ENCODE data around the gene FLNA.
"Not testable (repeated sequence)": the region's sequence is repeated elsewhere in the genome, so short reads cannot be mapped to it uniquely, and the experiment has no call there.

FLNA gene

DNA sequence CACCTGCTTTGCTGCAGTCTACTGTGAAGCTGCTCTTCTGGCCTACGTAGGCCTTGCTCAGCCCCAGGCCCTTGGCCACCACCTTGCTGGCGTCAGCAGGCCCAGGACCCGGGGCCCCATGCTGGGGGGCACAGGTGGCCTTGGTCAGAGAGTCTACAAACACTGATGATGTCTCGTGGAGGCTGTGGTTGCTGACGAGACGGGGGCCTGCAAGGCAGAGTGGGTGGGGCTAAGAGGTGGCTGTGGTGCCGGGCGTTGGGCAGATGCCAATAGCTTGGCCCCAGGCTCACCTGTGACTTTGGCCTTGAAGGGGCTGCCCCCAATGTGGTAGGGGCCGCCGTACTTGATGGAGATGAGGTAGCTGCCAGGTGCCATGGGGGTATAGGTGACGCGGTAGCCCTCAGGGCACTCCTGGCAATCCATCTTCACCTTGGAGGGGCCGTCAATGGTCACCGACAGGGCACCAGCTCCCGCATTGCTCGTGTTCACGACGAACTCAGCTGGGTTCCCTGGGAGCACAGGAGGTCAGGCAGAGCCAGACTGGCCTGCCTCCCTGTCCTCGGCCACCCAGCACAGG lies 25.0 kb downstream of the FLNA start:
- Histone ChIP-seq H3K9ac (ENCODE audit: insufficient read length, low read depth) (no peak overlapping the region), H3K27me3 (ENCODE audit: insufficient read depth, insufficient read length) (no peaks in the 10 kb centered on the region), H3K36me3 (ENCODE audit: insufficient read depth, insufficient read length, low read length) (peaks cover 59% of the 10 kb centered on the region), H3K9me3 (ENCODE audit: insufficient read depth, low read length) (no peaks in the 10 kb centered on the region), H3K4me1 (ENCODE audit: insufficient read depth, insufficient read length) (no peaks in the 10 kb centered on the region), H3K4me3 (ENCODE audit: insufficient read length, low read depth) (no peak overlapping the region)
- no peak for TF ChIP-seq ZNF274 (IDR thresholded peaks at IDR 0.05; ENCODE audit: low read depth, low read length)
- no peak for TF ChIP-seq YY1 (IDR thresholded peaks at IDR 0.05; ENCODE audit: insufficient read depth, insufficient read length)
- TF ChIP-seq SUZ12 (IDR thresholded peaks at IDR 0.05; ENCODE audit: extremely low read depth, insufficient read depth, insufficient read length), result no peak
- no peak for DNase-seq (ENCODE audit: low read depth, low spot score)

DNA sequence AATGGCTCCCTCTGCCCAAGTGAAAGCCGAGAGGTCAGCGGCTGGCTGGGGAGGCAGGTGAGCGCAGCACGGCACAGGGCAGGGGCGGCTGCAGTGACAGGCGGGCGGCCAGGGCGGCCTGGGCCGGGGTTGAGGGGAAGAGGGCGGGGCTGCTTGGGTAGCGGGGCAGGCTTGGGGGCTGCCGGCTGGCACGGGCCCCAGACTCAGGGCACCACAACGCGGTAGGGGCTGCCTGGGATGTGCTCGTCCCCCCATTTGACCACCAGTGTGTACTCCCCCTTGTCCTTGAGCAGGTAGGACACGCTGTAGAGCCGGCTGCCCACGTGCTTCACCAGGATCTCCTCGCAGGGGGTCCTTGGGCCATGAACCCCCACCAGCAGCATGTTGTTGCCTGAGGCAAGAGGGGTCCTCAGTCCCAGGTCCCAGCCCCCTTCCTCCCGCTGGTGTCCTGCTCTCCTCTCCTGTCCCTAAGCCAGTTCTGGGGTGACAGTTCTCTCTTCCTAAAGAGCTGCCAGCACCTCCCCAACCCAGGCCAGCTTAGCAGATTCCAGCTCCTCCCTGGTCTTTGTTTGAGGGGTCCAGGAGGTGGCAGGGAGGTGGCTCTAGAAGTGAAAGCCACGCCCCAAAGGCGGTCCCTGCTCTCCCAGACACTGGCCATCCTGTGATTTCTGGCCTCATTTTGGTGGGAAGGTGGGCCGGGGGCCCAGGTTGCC lies 25.6 kb downstream of the FLNA start:
- Histone ChIP-seq H3K9me3 (ENCODE audit: insufficient read depth, low read length) (no peaks in the 10 kb centered on the region), H3K4me3 (ENCODE audit: insufficient read length, low read depth) (no peak overlapping the region), H3K4me1 (ENCODE audit: insufficient read depth, insufficient read length) (no peaks in the 10 kb centered on the region), H3K36me3 (ENCODE audit: insufficient read depth, insufficient read length, low read length) (peaks cover 52% of the 10 kb centered on the region), H3K27me3 (ENCODE audit: insufficient read depth, insufficient read length) (no peaks in the 10 kb centered on the region), H3K9ac (ENCODE audit: insufficient read length, low read depth) (no peak overlapping the region)
- TF ChIP-seq SUZ12 (IDR thresholded peaks at IDR 0.05; ENCODE audit: extremely low read depth, insufficient read depth, insufficient read length) (no peak), YY1 (IDR thresholded peaks at IDR 0.05; ENCODE audit: insufficient read depth, insufficient read length) (no peak), ZNF274 (IDR thresholded peaks at IDR 0.05; ENCODE audit: low read depth, low read length) (no peak)
- no peak for DNase-seq (ENCODE audit: low read depth, low spot score)

DNA sequence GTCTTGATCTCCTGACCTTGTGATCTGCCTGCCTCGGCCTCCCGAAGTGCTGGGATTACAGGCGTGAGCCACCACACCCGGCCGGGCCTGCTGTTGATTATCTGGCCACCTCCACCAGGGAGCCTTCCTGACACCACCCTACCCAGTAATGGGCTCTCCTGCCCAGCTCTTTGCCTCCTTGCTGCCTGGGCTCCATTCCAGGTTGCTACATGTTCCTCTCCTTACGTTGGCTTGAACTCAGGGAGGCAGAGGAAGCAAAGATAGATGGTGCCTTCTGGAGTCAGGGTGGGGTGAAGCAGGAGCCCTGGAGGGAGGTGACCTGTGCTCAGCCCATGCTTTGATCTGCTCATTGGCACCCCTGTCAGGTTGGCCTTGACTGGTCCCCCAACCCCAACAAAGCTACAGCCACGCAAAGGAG lies 26.3 kb downstream of the FLNA start:
- DNase-seq (ENCODE audit: low read depth, low spot score), result no peak
- no peak for TF ChIP-seq ZNF274 (IDR thresholded peaks at IDR 0.05; ENCODE audit: low read depth, low read length)
- no peak for TF ChIP-seq SUZ12 (IDR thresholded peaks at IDR 0.05; ENCODE audit: extremely low read depth, insufficient read depth, insufficient read length)
- no peak for TF ChIP-seq YY1 (IDR thresholded peaks at IDR 0.05; ENCODE audit: insufficient read depth, insufficient read length)
- no peaks in the 10 kb centered on the region for H3K4me1 ChIP-seq (ENCODE audit: insufficient read depth, insufficient read length)
- H3K36me3 ChIP-seq (ENCODE audit: insufficient read depth, insufficient read length, low read length), result peaks cover 46% of the 10 kb centered on the region
- H3K9ac ChIP-seq (ENCODE audit: insufficient read length, low read depth), result no peak overlapping the region
- no peak overlapping the region for H3K4me3 ChIP-seq (ENCODE audit: insufficient read length, low read depth)
- no peaks in the 10 kb centered on the region for H3K27me3 ChIP-seq (ENCODE audit: insufficient read depth, insufficient read length)
- no peaks in the 10 kb centered on the region for H3K9me3 ChIP-seq (ENCODE audit: insufficient read depth, low read length)

DNA sequence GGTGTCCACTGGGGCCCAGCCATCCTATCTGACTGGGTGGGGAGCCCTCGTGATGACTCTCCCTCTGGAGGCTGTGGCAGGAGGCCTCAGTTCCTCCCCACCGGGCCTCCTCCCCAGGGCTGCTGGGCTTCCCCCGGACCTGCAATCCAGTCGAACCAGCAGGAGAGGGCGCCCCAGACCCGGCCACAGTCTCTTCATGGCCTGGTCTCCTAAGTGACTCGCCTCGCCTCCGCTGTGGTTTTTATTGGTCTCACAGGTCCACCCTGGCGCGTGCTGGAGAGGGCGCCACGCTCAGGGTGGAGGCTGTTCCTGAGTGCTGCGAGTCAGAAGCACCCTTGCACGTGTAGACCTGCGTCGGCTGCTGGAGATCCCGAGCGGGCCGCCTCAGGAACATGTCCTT lies 30.8 kb downstream of the FLNA start:
- not testable (repeated sequence) for DNase-seq (ENCODE audit: low read depth, low spot score); H3K27me3 ChIP-seq (ENCODE audit: insufficient read depth, insufficient read length); H3K4me3 ChIP-seq (ENCODE audit: insufficient read length, low read depth); H3K9ac ChIP-seq (ENCODE audit: insufficient read length, low read depth); H3K9me3 ChIP-seq (ENCODE audit: insufficient read depth, low read length); H3K4me1 ChIP-seq (ENCODE audit: insufficient read depth, insufficient read length); H3K36me3 ChIP-seq (ENCODE audit: insufficient read depth, insufficient read length, low read length)

DNA sequence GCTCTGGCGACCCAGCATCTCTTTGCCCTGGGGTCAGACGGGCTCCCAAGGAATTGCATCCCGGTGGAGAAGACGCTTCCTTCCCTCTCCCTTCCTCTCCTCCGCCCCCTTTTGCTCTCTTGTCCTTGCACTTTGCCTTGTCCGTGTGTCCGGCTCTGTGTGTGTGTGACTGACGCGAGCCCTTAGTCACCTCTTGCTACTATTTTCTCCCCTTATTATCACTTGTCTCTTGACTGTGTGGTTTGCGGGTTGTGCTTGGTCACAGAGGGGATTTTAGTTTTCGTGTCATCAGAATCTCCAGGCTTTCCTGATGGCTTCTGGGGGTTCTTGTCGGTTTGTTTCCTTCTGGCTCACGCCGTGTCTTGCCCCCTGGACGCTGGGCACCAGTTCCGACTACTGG lies 31.4 kb downstream of the FLNA start:
- H3K4me3 ChIP-seq (ENCODE audit: insufficient read length, low read depth); H3K9ac ChIP-seq (ENCODE audit: insufficient read length, low read depth); H3K9me3 ChIP-seq (ENCODE audit: insufficient read depth, low read length); H3K27me3 ChIP-seq (ENCODE audit: insufficient read depth, insufficient read length); H3K36me3 ChIP-seq (ENCODE audit: insufficient read depth, insufficient read length, low read length); DNase-seq (ENCODE audit: low read depth, low spot score); H3K4me1 ChIP-seq (ENCODE audit: insufficient read depth, insufficient read length): not testable (repeated sequence)

DNA sequence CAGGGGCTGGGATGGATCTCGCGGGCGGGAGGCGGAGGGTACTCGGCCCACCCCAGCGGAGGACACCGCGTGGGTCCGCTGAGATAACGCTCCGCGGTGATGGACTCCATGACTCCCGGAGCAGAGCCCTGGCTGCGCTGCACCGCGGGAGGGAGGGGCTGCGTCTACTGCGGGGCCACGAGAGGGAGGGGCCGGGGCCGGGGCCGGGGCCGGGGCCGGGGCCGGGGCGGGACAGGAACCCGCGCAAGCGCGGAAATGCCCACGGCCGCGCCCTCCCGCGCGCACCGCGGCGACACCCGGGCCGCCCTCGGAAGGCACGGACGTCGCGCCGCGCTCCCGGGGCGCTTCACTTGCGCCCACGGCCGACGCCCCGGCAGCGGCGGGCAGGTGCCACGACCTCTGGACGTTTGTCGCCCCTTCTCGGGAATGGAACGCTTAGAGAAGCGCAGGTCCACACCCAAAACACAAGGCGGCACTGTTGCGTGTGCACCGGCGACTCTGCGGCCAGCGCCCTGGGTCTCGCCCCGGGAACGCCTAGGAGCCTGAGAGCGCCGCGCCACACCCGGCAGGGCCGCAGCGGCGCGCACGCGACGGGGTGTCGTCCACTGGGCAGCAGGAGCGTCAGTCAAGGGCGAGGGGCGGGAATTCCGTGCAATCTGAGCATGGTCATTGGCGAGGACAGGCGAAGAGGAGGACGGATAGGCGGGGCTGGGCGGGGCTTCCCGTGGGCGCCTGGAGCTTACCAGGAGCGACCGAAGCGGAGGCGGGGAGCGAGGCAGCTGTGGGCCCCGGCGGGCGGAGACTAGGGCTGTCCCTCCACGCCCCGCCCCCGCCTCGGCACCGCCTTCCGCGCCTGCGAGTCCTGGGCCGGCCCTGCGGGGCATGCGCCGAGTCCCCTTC lies 32.8 kb downstream of the FLNA start:
- H3K36me3 ChIP-seq (ENCODE audit: insufficient read depth, insufficient read length, low read length); H3K4me1 ChIP-seq (ENCODE audit: insufficient read depth, insufficient read length); DNase-seq (ENCODE audit: low read depth, low spot score); H3K9ac ChIP-seq (ENCODE audit: insufficient read length, low read depth); H3K4me3 ChIP-seq (ENCODE audit: insufficient read length, low read depth); H3K9me3 ChIP-seq (ENCODE audit: insufficient read depth, low read length); H3K27me3 ChIP-seq (ENCODE audit: insufficient read depth, insufficient read length): not testable (repeated sequence)

DNA sequence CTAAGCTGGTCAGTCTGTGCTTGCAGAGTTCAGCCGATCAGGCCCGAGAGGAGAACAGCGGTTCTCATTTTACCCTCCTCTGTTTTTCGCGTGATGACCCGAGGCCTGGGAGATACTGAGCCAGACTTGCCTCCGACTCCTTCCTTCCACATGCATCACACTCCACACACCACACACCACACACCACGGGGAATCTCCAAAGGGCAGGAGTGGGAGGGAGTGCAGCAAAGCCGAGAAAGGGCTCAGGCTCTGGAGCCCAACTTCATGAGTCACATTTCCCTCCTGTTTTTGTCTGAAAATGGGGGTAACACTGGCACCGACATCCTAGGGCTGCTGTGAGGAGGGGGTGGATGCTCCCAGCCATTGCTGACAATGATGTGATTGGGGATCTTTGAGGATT lies 39.9 kb downstream of the FLNA start:
- no peak for DNase-seq (ENCODE audit: low read depth, low spot score)
- no peaks in the 10 kb centered on the region for H3K9me3 ChIP-seq (ENCODE audit: insufficient read depth, low read length)
- H3K36me3 ChIP-seq (ENCODE audit: insufficient read depth, insufficient read length, low read length), result no peaks in the 10 kb centered on the region
- H3K27me3 ChIP-seq (ENCODE audit: insufficient read depth, insufficient read length), result no peaks in the 10 kb centered on the region
- H3K4me1 ChIP-seq (ENCODE audit: insufficient read depth, insufficient read length), result no peaks in the 10 kb centered on the region
- no peak overlapping the region for H3K4me3 ChIP-seq (ENCODE audit: insufficient read length, low read depth)
- no peak overlapping the region for H3K9ac ChIP-seq (ENCODE audit: insufficient read length, low read depth)
- TF ChIP-seq ZNF274 (IDR thresholded peaks at IDR 0.05; ENCODE audit: low read depth, low read length), result no peak
- TF ChIP-seq YY1 (IDR thresholded peaks at IDR 0.05; ENCODE audit: insufficient read depth, insufficient read length), result no peak
- TF ChIP-seq SUZ12 (IDR thresholded peaks at IDR 0.05; ENCODE audit: extremely low read depth, insufficient read depth, insufficient read length), result no peak
